HK-2 (cell line): ENCODE measurements around the gene KIRREL3.
"Not testable (repeated sequence)": the region's sequence is repeated elsewhere in the genome, so short reads cannot be mapped to it uniquely, and the experiment has no call there.

Experiments used
- DNase-seq: peaks from one replicate; pipeline ENCODE4 v3.0.0-alpha.2; 2018; ENCODE audit not compliant: unreplicated experiment

Gene KIRREL3

DNA sequence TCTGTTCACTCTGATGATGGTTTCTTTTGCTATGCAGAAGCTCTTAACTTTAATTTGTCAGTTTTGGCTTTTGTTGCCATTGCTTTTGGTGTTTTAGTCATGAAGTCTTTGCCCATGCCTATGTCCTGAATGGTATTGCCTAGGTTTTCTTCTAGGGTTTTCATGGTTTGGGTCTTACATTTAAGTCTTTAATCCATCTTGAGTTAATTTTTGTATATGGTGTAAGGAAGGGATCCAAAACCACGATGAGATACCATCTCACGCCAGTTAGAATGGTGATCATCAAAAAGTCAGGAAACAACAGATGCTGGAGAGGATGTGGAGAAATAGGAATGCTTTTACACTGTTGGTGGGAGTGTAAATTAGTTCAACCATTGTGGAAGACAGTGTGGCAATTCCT is 48.0 kb downstream of the KIRREL3 start:
- DNase-seq = not testable (repeated sequence)

- no peak for DNase-seq
Measured at GRCh38 chr11:126951465-126951864, 49.1 kb downstream of the KIRREL3 start.

GRCh38 chr11:126949066-126949891 is 51.3 kb downstream of the KIRREL3 start:
- no peak for DNase-seq

- no peak for DNase-seq
Measured at GRCh38 chr11:126948563-126948962, 52.0 kb downstream of the KIRREL3 start.

DNA sequence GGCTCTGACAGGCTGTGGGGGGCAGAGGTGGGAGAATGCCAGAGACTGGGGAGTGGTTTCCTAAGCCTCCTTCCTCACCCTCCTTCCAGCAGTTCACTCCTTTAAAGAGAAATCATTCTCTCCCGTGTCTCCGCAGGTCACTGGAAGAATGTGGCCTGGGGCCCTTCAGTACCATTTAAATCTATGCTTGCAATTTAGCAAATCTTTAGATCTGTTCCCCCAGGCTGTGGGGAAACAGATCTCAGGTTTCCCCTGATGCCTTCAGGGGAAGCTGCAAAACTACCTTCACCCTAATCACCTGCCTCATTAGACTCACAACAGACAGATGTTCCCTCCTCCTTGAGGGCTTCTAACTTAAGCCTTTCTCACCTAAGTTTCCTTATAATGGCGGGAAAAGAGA is 55.3 kb downstream of the KIRREL3 start:
- no peak for DNase-seq

GRCh38 chr11:126943316-126943715 is 57.3 kb downstream of the KIRREL3 start:
- DNase-seq = no peak

GRCh38 chr11:126942146-126942545 is 58.4 kb downstream of the KIRREL3 start:
- no peak for DNase-seq

- DNase-seq = no peak
Measured at GRCh38 chr11:126939552-126939951, 61.0 kb downstream of the KIRREL3 start.

DNA sequence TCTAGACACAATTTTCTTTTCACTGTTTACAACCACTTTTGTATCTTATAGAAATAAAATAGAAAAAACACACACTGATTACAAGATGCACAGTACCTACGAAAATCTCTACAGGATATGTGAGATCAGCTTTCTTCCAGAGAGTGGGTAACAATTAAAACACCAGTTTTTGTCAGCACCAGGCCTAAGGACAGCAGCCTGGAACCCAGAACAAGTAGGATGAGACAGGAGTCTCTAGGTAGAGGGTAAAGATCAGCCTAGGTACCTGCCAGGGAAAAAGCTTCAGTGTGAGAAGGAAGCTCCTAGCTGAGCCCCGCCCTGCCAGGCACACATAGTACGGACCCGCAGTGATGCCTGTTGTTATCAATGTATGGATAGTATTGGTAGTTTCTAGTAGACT is 61.9 kb downstream of the KIRREL3 start:
- no peak for DNase-seq

GRCh38 chr11:126930091-126930841 is 70.3 kb downstream of the KIRREL3 start:
- no peak for DNase-seq

DNA sequence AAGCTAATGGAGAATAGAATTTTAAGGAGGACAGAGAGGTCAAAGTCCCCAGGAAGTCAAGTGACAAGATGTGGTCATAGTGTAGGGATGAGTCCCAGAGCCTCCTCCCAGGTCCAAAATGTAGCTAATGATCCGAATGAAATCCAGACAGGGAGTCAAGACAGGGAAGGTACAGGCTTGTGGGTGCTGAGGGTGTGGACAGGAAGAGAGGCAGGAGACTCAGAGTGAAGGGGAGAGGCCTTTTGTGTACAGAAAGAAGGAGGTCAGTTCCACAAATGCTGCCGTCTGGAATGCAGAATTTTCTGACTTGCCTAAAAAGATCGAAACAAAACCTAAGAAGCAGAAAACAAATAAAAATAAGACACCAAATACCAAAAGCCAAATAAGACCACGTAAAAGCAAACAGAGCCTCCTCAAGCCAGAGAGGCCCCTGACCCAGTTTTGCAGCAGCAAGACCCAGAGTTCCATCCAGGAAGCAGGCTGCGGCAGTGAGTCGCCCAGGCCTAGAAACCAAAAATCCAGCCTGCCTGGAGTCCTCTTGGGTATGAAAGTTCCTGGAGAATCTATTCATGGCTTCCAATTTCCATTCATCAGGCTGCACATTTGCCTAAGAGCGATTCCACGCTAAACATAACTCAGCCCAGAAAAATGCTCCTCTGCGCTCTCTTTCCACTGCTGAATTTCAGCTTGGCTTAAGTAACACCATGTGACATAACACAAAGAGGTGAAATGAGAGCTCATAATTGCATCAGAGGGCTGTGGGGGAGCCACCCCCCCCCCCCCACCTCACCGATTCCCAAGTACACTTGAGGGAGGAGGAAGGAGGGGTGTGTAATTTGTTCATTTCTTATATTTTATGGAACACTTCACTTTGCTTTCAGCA is 71.2 kb downstream of the KIRREL3 start:
- DNase-seq = no peak

DNA sequence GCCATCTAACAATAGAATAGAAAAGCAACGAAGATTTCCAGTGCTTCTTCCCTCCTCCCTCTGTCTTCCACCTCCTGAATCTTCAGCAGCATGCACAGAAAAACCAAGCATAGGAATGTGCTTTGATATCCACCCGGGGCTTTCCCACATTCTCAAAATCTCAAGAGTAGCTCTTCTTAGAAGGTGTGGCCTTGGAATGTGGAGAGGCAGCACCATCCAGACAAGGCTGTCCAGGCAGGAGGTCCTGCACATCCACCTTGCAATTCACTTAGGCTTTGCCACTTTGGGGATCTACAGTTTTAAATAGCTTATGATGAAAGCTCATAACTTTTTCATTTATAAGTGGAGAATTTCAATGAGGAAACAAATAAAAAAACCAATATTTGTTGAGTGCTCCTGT is 72.9 kb downstream of the KIRREL3 start:
- DNase-seq = no peak

GRCh38 chr11:126926376-126926791 is 74.2 kb downstream of the KIRREL3 start:
- DNase-seq = no peak

GRCh38 chr11:126925321-126926093 is 75.1 kb downstream of the KIRREL3 start:
- no peak for DNase-seq

DNA sequence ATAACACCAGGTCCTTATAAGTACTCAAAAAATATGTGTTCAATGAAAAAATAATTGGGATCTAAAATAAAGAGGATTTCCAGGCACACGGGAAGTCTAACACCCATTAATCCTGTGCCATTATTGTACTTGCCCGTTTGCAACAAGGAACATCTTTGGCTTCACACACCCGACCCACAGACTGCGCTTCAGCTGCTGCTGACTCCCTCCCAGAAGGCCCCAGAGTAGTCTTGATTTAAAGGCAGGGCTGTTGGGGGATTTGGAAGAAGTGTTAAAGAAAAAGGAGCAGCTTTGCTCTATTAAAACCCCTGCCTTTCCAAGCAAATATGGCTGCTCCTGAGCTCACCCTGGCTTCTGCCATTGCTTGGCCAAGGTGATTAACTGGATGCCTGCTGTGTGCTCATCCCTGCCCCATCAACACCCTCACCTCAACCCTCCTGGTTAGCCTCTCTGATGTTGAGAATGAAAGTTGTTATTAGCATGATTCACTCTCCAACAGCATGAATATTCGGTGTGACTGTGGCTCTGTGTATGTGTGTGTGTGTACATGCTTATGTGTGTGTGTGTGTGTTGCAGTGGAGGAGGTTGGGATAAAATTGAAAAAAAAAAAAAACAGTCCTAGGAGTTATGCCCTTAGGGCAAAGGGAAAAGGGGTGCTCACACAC is 76.1 kb downstream of the KIRREL3 start:
- DNase-seq = no peak

DNA sequence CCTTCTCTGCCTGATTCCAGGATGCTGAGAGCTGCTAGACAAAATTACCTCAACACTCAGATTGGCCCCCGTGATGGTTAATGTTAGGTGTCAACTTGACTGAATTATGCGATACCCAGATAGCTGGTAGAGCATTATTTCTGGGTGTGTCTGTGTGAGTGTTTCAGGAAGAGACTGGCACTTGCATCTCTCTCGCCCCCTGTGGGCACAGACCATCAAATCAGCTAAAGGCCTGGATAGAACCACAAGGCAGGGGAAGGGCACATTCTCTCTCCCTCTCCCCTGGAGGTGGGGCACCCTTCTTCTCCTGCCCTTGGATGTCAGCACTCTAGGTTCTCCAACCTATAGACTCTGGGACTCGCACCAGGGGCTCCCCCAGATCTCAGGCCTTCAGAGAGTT is 79.7 kb downstream of the KIRREL3 start:
- no peak for DNase-seq

GRCh38 chr11:126919147-126919823 is 81.3 kb downstream of the KIRREL3 start:
- no peak for DNase-seq

DNA sequence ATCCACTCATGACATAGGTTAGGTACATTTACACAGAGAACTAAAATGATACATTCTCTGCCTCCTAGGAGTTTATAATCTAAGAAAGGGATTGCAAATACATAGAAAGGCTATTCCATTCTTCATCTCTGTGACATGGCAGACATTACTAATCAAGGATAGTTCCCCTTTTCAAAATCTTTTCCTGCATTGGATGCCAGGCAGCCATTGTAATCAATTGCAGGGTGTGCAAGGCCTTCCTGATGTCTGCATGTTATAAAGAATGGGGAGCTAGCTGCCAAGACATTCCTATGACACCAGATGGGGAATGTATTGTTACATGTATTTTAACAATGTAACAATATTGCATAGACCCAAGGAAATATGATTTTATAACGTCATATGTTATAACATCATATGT is 82.0 kb downstream of the KIRREL3 start:
- no peak for DNase-seq

- DNase-seq = peak; percentile 27
Measured at GRCh38 chr11:126917531-126918204, 82.9 kb downstream of the KIRREL3 start.

DNA sequence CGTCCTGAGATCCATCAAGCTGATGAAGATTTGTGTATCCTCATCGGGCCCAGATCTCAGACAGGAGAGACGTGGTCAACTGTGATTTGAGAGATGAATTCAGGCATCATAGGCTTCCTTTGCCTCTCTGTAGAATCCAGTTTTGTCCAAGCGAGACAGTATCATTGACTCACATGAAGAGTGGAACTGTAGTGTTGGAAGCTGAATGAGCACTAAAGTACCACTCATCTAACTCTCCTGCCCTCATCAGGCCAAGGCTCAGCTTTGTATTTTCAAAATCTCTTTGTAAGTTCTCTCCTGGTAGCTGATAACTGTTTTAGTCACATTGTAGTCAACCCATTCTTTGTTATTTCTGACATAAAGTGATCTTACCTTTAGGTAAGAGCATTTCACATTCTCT is 85.1 kb downstream of the KIRREL3 start:
- no peak for DNase-seq
